LNCAP (cell line): Measurements from ENCODE around the gene PTPRR.

Experiments
- TF ChIP-seq, protein P1 (sequence below): fragments of 450-650 bp; IDR thresholded peaks from 2 replicates; pipeline ENCODE4 v1.5.1; 2017; ENCODE audit warnings: mild to moderate bottlenecking

Gene PTPRR

DNA sequence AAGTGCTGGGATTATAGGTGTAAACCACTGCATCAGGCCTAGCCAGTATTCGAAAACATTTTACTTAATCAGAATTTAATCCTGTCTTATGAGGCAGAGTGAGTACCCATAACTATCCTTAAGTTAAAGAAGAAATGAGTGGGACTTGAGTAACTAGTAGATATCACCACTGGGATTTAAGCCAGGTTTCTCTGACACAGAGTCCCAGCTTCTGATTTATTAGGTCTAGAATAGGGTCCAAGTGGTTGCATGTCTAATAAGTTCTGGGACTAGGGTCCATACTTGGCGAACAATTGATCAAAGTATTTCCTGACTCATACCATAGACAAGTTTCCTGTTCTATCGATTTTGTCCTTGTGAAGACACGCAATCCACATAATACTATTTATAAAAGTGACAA lies 302.2 kb downstream of the PTPRR start:
- TF ChIP-seq, protein P1, sequence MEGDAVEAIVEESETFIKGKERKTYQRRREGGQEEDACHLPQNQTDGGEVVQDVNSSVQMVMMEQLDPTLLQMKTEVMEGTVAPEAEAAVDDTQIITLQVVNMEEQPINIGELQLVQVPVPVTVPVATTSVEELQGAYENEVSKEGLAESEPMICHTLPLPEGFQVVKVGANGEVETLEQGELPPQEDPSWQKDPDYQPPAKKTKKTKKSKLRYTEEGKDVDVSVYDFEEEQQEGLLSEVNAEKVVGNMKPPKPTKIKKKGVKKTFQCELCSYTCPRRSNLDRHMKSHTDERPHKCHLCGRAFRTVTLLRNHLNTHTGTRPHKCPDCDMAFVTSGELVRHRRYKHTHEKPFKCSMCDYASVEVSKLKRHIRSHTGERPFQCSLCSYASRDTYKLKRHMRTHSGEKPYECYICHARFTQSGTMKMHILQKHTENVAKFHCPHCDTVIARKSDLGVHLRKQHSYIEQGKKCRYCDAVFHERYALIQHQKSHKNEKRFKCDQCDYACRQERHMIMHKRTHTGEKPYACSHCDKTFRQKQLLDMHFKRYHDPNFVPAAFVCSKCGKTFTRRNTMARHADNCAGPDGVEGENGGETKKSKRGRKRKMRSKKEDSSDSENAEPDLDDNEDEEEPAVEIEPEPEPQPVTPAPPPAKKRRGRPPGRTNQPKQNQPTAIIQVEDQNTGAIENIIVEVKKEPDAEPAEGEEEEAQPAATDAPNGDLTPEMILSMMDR = no peak

DNA sequence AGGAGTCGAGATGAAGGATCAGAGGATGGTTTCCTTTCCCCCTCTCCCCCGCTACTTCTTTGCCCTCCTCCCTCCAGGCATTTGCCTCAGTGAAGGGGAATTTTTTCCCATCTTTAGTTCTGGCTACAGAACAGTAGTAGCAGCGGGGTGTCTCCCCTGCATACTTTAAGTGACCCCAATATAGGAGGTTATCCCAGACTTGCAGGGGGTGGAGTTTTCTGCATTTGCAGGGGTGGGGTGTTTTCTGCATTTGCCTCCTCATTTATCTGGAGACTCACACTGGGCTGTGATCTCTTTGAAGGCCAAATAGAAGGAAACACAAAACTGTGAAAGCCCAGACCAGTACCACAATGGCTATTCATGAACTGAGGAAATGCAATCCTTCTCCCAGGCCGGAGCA lies 303.1 kb downstream of the PTPRR start:
- TF ChIP-seq, protein P1 = no peak

DNA sequence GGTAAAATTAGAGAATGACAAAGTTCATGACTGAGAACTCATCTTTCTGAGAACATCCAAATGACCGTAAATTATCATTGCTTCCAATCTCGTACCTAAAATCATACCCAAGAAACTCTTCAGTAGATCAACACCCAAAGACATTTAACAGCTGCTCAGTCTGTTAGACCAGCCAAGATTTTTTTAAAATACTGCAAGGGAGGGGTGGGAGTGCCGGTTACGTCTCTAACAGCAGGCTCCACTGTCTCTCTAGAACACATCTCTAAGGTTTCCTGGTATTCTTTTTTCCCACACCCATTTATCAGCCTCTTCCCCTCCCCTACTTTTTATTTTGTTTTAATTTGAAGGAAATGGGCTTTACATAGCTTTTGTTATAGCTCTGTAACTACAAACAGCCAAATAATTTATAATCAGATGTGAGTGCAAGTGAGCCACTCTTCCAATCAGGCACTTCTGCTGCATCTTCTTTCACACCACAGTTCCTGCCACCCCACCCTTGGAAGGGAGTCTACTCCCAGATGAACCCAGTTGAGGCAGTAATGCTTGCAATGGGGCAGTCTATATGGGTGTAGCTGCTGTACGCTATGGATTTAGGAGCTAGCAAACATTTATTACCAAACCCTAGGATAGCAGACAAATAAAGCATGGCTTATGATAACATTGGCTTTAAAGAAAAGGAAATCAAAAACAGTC lies 305.2 kb downstream of the PTPRR start:
- TF ChIP-seq, protein P1 = no peak

DNA sequence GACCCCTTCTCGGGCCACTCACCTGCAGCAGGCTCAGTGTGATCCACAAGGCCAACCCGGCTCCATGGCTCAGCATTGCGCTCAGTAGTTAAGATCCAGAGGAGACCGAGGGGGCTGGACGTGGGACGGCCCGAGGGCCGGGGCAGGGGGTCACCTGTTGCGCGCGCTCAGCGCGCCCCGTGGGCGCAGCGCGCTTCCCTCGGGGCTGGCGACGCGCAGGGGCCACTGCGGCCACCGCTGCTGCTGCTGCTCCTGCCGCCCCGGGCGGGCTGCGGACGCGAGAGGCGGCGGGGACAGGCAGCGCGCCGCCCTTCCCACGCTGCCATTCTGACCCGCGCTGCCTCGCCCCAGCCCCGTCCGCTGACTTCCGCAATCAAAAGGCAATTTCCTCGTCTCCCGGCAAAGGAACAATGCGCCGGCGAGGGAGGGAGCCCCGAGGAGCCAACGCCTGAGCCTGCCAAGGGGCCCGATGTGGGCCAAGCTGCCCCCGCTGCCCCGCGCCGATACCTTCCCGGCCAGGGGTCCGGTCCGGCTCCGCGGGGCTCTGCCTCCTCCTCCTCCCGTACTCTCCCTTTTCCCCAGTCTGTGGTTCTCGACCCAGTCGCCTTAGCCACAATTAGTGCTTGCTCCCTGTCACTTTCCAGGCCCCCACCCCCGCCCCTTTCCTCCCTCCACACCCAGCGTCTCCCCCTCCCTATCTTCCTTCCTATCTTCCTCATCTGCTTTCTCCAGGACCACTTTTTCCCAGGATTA lies 310.6 kb downstream of the PTPRR start:
- TF ChIP-seq, protein P1 = no peak

DNA sequence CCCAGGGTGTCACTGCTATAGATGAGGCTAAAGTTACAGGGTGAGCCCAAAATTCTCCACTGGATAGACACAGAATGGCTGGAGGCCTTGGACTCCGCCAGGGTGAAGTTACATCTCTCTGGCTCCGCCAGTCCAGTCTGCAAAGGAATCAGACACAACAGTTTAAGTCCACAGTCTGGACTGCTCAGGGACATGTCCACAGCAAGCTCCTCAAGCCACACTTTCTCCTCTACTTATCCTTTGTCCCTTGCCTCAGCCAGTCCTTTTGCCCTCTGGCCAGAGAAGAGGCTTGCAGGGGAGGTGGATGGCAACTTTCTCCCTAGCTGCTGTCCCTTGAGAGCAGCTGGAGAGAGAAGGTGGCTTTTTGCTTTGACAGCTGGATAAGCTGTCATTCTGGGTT lies 311.3 kb downstream of the PTPRR start:
- TF ChIP-seq, protein P1 = no peak

DNA sequence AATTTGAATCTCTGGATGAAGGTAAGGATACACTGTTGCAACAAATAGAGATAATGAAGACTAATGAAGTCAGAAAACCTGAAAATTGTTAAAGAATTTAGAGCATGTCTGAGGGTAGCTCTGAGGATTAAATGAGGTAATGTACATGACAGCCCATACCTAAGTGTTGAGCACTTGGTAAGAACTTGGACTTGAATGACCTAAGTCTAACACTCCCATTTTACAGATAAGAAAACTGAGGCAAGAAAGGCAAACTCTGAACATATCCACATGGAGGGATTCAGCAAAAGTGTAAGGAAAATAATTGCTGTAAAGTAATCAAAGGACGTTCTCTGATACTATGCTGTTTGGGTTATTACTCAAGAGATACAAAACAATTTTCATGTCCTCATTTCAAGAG lies 312.4 kb downstream of the PTPRR start:
- TF ChIP-seq, protein P1 = no peak

DNA sequence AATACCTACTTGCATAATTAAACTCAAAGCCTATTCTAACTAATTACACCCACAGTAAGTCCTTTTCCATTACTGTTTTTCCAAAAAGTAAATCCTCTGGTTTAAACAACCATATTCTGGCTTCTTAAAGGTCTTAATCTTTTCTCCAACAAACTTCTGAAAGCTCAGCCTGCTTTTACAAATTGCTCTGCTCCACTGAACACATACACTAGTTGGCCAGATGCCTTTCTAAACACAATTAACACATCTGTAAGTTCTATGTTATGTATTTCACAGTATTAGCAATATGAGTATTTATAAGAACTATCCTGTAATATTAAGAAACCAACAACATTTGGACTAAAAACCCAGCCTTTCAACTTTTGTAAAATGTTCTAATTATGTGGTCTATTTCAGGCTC lies 313.4 kb downstream of the PTPRR start:
- TF ChIP-seq, protein P1 = no peak
